ENCODE data around the gene NADSYN1.

- no peak for TF ChIP-seq CTCF (IDR thresholded peaks at IDR 0.05)
- TF ChIP-seq POLR2A (IDR thresholded peaks at IDR 0.05), result no peak
- no peak for TF ChIP-seq POLR2AphosphoS5 (IDR thresholded peaks at IDR 0.05)
- no peak for TF ChIP-seq EP300 (IDR thresholded peaks at IDR 0.05)
Measured at GRCh38 chr11:71473793-71474080, 20.7 kb downstream of the NADSYN1 start.

Data from gastroesophageal sphincter (tissue), 3 donors.